HepG2 (cell line): ENCODE data around the gene TPPP2. TPM values are rescaled to one million over a fixed set of nuclear protein-coding genes. Genes with fewer than 3 reads are reported as not detected.
A peak's percentile ranks its signal among the peaks of the same experiment; 100 is the strongest.

Experiments used
- POLR2G ChIP-seq: fragments of 200-400 bp; formaldehyde crosslinking; IDR thresholded peaks from 2 replicates; pipeline ENCODE4 v1.6.1; 2018; ENCODE audit warnings: mild to moderate bottlenecking, low read depth, low read length, moderate library complexity
- SMAD1 ChIP-seq: sonication (generic); formaldehyde crosslinking; IDR thresholded peaks from 2 replicates; pipeline ENCODE4 v1.4.0; 2020; ENCODE audit warnings: missing genetic modification reagents, low read depth, mild to moderate bottlenecking, borderline replicate concordance
- TCF12 ChIP-seq, 2 experiments: fragments of 450-650 bp in 1 of 2; sonication (generic) in 1 of 2; formaldehyde crosslinking in 1 of 2; IDR thresholded peaks; 2 replicates each; pipeline versions ENCODE4 v1.6.1 to v1.8.0; 2017 to 2022; ENCODE audit warnings: antibody characterized with exemption in 1 of 2, mild to moderate bottlenecking in 1 of 2, missing genetic modification reagents in 1 of 2, moderate library complexity in 1 of 2
- ZNF550 ChIP-seq: sonication (generic); formaldehyde crosslinking; IDR thresholded peaks from 2 replicates; pipeline ENCODE4 v1.4.0; 2020; ENCODE audit warnings: mild to moderate bottlenecking, missing genetic modification reagents, borderline replicate concordance
- ZNF737 ChIP-seq: sonication (generic); formaldehyde crosslinking; IDR thresholded peaks from 2 replicates; pipeline ENCODE4 v1.5.0; 2020; ENCODE audit warnings: missing genetic modification reagents, mild to moderate bottlenecking, borderline replicate concordance
- ZSCAN22 ChIP-seq: sonication (generic); formaldehyde crosslinking; IDR thresholded peaks from 2 replicates; pipeline ENCODE4 v1.4.0; 2020; ENCODE audit warnings: mild to moderate bottlenecking, missing genetic modification reagents
- ZSCAN25 ChIP-seq: sonication (generic); formaldehyde crosslinking; IDR thresholded peaks from 2 replicates; pipeline ENCODE4 v1.8.0; 2022; ENCODE audit warnings: mild to moderate bottlenecking, missing genetic modification reagents
- ZZZ3 ChIP-seq: sonication (generic); formaldehyde crosslinking; IDR thresholded peaks from 2 replicates; pipeline ENCODE4 v1.4.0; 2020; ENCODE audit warnings: missing genetic modification reagents, mild to moderate bottlenecking, borderline replicate concordance
- polyA plus RNA-seq, 8 experiments: library from polyadenylated mRNA; depleted of rRNA in 3 of 8; stranded (reverse) in 7 of 8; unstranded in 1 of 8; fragments of >200 nt; fragmentation: Illumina TruSeq in 4 of 8; extraction: Trizol in 4 of 8; gene quantifications; 2 replicates each; pipeline versions ENCODE4 v1.2.1 to v1.2.3, GENCODE V29; 2011 to 2016; ENCODE audit warnings: low read depth in 4 of 8, missing spikeins in 1 of 8, mixed read lengths in 1 of 8; ENCODE audit not compliant: insufficient read depth in 1 of 8
- total RNA-seq, 5 experiments: library from RNA; depleted of rRNA; stranded (reverse); fragments of >200 nt; fragmentation: Illumina TruSeq; extraction: Trizol; gene quantifications; 2 replicates each; pipeline ENCODE4 v1.2.3, GENCODE V29; 2016; ENCODE audit warnings: low read depth in 1 of 5
- TF ChIP-seq, protein P1 (sequence below), 2 experiments: fragments of 450-650 bp in 1 of 2; sonication (generic) in 1 of 2; formaldehyde crosslinking; IDR thresholded peaks; 2 replicates each; pipeline versions ENCODE4 v1.5.0 to v1.8.0; 2020 to 2022; ENCODE audit warnings: mild to moderate bottlenecking in 1 of 2, missing genetic modification reagents in 1 of 2
- TF ChIP-seq, protein P2 (sequence below): IDR thresholded peaks from 2 replicates; pipeline ENCODE4 v1.6.1; 2016; ENCODE audit warnings: missing compliant biosample characterization, missing genetic modification reagents, borderline replicate concordance
- TF ChIP-seq, protein P3 (sequence below): sonication (generic); formaldehyde crosslinking; IDR thresholded peaks from 2 replicates; pipeline ENCODE4 v1.8.0; 2022; ENCODE audit warnings: missing genetic modification reagents, mild to moderate bottlenecking, moderate library complexity, borderline replicate concordance
- TF ChIP-seq, protein P4 (sequence below): IDR thresholded peaks from 2 replicates; pipeline ENCODE4 v1.6.1; 2016; ENCODE audit warnings: mild to moderate bottlenecking, missing biosample characterization, missing genetic modification reagents
- TF ChIP-seq, protein P5 (sequence below): sonication (generic); formaldehyde crosslinking; conservative IDR thresholded peaks from 2 replicates; pipeline ENCODE4 v1.4.0; 2020; ENCODE audit warnings: missing genetic modification reagents
- TF ChIP-seq, protein P6 (sequence below): sonication (generic); formaldehyde crosslinking; conservative IDR thresholded peaks from 2 replicates; pipeline ENCODE4 v1.4.0; 2020; ENCODE audit warnings: missing genetic modification reagents
- TF ChIP-seq, protein P7 (sequence below): sonication (generic); formaldehyde crosslinking; IDR thresholded peaks from 2 replicates; pipeline ENCODE4 v1.9.0; 2021; ENCODE audit warnings: missing genetic modification reagents, mild to moderate bottlenecking, borderline replicate concordance

TPPP2 gene
- total and polyA plus RNA-seq, 2 of the 13 experiments (the other 11 are each of a cell fraction or from before 2014, with no cell fraction given), result 0.58 to 4.2 TPM

DNA sequence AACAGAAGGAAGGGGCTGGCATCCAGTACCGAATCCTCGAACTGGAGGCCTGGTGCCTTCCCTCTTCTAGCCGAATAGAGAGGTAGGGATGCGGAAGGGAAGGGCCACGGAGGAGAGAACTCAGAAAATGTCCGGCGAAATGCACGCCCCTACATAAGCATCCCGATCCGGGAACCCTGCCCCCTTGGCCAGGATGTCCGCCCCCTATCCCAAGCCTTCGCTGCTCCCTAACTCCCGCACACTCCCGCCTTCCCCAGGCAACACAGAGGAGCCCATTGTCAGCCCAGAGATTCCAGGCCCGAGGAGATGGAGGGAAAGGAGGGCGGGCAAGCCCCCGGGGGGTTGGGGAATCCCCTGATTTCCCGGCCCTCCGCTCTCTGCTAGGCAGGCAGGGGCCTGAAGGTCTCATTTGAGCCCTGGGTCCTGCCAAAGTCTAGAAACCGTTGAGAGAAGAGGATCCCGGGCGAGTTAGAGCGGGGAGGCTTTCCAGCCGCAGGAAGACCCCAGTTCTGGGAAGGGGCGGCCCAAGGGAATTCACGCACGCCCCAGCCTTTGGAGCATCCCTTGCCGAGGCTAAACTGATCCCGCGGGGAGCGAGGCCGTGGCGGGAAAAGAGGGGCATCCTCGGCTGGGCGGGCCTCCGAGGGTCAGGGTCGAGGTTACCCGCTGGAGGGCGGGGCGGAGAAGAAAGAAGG, 39.5 kb downstream of the TPPP2 start (continued):
- TF ChIP-seq SMAD1 (CRISPR knock-in tag) (no peak), ZSCAN25 (CRISPR knock-in tag) (peak; percentile 35), POLR2G (no peak), ZNF550 (CRISPR knock-in tag) (0 out of 2 replicates have a peak, but pooled peaks have one; percentile 71), ZSCAN22 (CRISPR knock-in tag) (peak; percentile 68; the same call in 1 of the 2 replicates), ZNF737 (CRISPR knock-in tag) (0 out of 2 replicates have a peak, but pooled peaks have one; percentile 41), ZZZ3 (CRISPR knock-in tag) (peak; percentile 75; the same call in 1 of the 2 replicates), TCF12 (IDR thresholded peaks at IDR 0.05) (no peak), TCF12 (CRISPR knock-in tag; IDR thresholded peaks at IDR 0.05) (peak; percentile 72; the same call in 1 of the 2 replicates)
- TF ChIP-seq, protein P1, sequence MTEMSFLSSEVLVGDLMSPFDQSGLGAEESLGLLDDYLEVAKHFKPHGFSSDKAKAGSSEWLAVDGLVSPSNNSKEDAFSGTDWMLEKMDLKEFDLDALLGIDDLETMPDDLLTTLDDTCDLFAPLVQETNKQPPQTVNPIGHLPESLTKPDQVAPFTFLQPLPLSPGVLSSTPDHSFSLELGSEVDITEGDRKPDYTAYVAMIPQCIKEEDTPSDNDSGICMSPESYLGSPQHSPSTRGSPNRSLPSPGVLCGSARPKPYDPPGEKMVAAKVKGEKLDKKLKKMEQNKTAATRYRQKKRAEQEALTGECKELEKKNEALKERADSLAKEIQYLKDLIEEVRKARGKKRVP (CRISPR knock-in tag; IDR thresholded peaks at IDR 0.05), result 0 out of 4 replicates have a peak, but pooled peaks of 1 of the 2 experiments have one; percentile 36
- TF ChIP-seq, protein P2, sequence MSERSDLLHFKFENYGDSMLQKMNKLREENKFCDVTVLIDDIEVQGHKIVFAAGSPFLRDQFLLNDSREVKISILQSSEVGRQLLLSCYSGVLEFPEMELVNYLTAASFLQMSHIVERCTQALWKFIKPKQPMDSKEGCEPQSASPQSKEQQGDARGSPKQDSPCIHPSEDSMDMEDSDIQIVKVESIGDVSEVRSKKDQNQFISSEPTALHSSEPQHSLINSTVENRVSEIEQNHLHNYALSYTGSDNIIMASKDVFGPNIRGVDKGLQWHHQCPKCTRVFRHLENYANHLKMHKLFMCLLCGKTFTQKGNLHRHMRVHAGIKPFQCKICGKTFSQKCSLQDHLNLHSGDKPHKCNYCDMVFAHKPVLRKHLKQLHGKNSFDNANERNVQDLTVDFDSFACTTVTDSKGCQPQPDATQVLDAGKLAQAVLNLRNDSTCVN, result 0 out of 2 replicates have a peak, but pooled peaks have one; percentile 18
- TF ChIP-seq, protein P3, sequence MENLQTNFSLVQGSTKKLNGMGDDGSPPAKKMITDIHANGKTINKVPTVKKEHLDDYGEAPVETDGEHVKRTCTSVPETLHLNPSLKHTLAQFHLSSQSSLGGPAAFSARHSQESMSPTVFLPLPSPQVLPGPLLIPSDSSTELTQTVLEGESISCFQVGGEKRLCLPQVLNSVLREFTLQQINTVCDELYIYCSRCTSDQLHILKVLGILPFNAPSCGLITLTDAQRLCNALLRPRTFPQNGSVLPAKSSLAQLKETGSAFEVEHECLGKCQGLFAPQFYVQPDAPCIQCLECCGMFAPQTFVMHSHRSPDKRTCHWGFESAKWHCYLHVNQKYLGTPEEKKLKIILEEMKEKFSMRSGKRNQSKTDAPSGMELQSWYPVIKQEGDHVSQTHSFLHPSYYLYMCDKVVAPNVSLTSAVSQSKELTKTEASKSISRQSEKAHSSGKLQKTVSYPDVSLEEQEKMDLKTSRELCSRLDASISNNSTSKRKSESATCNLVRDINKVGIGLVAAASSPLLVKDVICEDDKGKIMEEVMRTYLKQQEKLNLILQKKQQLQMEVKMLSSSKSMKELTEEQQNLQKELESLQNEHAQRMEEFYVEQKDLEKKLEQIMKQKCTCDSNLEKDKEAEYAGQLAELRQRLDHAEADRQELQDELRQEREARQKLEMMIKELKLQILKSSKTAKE (CRISPR knock-in tag), result peak; percentile 73; the same call in 1 of the 2 replicates
- TF ChIP-seq, protein P4, sequence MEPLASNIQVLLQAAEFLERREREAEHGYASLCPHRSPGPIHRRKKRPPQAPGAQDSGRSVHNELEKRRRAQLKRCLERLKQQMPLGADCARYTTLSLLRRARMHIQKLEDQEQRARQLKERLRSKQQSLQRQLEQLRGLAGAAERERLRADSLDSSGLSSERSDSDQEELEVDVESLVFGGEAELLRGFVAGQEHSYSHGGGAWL (CRISPR knock-in tag), result no peak
- TF ChIP-seq, protein P5, sequence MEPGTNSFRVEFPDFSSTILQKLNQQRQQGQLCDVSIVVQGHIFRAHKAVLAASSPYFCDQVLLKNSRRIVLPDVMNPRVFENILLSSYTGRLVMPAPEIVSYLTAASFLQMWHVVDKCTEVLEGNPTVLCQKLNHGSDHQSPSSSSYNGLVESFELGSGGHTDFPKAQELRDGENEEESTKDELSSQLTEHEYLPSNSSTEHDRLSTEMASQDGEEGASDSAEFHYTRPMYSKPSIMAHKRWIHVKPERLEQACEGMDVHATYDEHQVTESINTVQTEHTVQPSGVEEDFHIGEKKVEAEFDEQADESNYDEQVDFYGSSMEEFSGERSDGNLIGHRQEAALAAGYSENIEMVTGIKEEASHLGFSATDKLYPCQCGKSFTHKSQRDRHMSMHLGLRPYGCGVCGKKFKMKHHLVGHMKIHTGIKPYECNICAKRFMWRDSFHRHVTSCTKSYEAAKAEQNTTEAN (CRISPR knock-in tag), result peak; percentile 27; the same call in 1 of the 2 replicates
- TF ChIP-seq, protein P6, sequence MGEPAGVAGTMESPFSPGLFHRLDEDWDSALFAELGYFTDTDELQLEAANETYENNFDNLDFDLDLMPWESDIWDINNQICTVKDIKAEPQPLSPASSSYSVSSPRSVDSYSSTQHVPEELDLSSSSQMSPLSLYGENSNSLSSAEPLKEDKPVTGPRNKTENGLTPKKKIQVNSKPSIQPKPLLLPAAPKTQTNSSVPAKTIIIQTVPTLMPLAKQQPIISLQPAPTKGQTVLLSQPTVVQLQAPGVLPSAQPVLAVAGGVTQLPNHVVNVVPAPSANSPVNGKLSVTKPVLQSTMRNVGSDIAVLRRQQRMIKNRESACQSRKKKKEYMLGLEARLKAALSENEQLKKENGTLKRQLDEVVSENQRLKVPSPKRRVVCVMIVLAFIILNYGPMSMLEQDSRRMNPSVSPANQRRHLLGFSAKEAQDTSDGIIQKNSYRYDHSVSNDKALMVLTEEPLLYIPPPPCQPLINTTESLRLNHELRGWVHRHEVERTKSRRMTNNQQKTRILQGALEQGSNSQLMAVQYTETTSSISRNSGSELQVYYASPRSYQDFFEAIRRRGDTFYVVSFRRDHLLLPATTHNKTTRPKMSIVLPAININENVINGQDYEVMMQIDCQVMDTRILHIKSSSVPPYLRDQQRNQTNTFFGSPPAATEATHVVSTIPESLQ, result 0 out of 2 replicates have a peak, but pooled peaks have one; percentile 15
- TF ChIP-seq, protein P7, sequence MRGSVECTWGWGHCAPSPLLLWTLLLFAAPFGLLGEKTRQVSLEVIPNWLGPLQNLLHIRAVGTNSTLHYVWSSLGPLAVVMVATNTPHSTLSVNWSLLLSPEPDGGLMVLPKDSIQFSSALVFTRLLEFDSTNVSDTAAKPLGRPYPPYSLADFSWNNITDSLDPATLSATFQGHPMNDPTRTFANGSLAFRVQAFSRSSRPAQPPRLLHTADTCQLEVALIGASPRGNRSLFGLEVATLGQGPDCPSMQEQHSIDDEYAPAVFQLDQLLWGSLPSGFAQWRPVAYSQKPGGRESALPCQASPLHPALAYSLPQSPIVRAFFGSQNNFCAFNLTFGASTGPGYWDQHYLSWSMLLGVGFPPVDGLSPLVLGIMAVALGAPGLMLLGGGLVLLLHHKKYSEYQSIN (CRISPR knock-in tag), result no peak
